HG03025 (cell line): ENCODE results near the gene TRMT13.

Source experiments
- ATAC-seq: cut with Tn5 transposase; IDR thresholded peaks from one replicate; pipeline ENCODE4 v1.9.1; 2021; ENCODE audit warnings: mild to moderate bottlenecking, moderate library complexity; ENCODE audit not compliant: unreplicated experiment, low FRiP score

Gene TRMT13, protein sequence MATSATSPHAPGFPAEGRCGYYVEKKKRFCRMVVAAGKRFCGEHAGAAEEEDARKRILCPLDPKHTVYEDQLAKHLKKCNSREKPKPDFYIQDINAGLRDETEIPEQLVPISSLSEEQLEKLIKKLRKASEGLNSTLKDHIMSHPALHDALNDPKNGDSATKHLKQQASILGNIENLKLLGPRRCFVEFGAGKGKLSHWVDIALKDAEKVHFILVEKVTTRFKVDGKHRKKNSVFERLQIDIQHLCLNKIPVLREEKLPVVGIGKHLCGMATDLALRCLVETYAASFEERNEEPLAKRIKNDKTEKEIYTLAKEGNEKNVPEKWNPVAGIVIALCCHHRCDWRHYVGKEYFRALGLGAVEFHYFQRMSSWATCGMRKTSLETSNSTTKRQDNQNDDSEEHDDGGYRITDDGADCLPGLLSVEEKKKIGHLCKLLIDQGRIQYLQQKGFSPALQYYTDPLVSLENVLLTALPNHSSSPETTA

DNA sequence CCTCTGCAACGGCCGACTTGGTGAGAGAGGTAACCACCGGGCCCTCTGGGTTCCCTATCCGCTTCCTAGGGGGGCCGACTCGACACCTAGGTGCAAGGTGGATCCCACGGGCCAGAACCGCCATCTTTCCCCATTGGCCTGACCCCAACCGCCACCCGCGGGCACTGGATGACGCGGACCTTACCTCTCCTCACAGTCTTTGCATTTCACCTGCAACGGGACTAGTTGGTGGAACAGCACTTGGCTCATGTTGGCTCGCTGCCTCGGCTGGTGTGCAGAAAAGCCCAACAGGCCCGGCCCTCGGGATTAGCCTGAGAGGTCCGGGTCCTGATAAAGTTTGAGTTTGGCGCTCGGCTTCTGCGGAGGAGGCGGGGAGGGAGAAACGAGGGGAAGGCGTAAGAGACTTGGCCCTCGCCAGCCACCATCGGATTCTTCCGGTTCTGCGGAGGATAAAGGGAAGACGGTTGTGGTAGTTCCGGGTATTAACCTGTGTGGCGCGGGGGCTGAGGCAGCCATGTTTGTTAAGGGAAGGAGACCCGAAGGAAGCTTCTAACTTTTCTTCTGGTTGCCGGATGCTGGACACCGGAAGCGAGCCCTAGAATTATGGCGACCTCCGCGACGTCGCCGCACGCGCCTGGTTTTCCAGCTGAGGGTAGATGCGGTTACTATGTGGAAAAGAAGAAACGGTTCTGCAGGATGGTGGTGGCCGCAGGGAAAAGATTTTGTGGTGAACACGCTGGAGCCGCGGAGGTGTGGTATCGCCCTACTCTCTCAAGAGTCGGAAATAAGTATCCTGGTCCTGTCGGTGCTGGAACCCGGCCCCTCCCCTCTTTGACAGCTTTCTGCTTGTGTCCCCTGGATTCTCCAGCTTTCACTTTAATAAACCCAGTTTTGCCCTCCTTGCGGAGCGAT is at the start of gene TRMT13, which contains the start of gene SASS6:
Gene TRMT13, plus strand, starts transcription at position 598 of the 912 bp plus-strand sequence. Its CDS starts 6 bp downstream, at position 604.
Gene SASS6, minus strand, starts transcription at position 365 of the 912 bp plus-strand sequence. Its CDS starts 116 bp downstream, at position 249.
- peak; percentile 88 for ATAC-seq

DNA sequence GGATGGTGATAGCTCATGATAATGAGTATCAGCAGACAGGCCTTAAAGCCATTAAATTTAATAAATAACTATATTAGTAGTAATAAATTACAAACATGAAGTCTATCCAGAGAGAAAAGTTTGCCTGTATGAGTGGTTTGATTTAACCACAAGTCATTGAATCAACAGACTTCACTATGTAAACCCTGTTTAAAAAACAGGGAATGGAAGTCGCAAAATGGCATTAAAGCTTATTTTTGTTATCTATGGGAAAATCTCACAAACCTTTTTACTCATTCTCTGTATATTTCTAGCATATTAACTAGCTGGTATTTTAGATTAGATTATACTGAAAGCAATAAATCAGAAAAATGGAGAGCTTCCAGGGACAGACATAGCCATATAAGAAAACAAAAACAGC is 45.6 kb upstream of the TRMT13 start:
- no peak for ATAC-seq

DNA sequence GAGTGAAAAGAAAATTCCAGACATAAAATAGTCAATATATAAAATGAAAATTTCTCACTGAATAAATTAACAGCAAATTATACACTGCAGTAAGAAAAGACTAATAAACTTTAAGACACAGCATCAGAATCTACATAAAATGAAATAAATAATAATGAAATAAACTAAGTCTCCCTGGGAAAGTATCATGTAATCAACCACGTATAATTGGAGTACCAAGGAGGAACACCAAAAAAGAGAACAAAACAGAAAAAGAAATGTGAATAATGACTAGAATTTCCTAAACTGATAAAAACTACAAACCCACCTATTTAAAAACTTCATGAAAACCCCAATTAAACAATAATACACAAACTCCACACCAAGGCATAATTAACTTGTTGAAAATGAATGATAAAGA is 43.9 kb upstream of the TRMT13 start:
- no peak for ATAC-seq

DNA sequence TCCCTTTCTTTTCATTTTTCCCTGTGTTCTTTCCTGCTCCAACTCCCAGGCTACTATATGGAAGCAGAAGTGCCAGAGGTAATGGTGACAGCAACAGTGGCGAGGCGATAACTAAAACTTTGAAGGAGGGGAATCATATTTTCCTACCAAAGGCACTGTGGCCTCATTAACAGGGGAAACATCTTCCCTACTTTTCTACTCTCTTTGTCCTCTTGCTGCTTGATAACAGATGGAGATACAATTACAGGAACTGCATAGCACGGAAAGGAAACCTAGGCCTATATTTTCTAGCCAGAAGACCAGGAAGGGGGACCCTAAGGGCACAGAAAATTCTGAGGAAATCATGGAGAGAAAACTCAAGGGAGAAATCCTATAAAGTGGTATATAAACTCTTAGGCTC is 42.5 kb upstream of the TRMT13 start:
- no peak for ATAC-seq

DNA sequence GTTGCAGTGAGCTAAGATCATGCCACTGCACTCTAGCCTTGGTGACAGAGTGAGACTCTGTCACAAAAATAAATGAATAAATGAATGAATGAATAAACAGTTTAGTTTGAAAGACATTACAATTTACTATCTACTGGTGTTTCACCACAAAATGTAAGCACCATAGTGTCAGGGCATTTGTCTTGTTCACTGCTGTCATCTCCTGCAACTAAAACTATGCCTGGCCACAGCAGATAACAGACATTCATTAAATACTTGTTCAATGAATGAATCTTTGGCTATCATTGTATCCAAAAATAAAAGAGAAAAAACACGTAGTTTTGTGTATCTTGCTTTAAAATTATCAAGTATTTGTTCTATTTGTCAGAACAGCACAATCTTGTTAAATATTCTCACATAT is 32.8 kb upstream of the TRMT13 start:
- ATAC-seq: no peak

DNA sequence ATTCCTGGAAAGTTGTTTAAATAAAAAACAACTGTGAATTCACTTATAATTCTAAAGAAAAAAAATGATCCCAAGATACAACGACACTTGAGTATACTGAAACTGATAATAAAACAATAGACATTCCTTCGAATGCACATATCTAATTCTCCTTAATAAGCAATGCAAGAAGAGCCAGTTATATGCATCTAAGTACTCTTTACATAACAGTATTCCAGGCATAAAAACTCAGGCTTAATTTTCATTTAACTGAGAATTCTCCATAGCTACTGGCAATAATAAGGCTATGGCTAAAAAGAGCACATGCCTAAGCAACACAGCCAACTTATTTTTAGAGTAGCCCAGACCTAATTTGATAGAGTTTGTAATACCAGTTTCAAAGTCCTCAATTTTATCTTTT is 31.4 kb upstream of the TRMT13 start:
- no peak for ATAC-seq

DNA sequence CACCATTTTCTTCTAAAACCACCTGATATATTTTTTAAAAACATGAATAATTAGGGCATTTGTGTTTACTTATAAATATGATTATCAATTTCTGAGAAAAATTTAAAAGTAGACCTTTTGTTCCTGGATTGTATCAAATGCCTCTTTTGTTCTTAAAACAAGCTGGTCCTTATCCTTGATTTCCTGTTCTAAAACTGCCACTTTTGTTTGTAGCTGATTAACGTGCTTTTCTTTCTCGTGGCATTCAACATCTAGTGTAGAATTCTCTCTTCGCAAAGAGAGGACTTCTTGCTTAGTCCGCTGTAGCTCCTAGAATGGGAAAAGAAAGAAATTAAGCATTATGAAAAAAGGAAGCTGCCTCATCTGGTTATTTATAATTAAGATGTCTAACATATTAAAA is 25.3 kb upstream of the TRMT13 start:
- ATAC-seq: no peak

DNA sequence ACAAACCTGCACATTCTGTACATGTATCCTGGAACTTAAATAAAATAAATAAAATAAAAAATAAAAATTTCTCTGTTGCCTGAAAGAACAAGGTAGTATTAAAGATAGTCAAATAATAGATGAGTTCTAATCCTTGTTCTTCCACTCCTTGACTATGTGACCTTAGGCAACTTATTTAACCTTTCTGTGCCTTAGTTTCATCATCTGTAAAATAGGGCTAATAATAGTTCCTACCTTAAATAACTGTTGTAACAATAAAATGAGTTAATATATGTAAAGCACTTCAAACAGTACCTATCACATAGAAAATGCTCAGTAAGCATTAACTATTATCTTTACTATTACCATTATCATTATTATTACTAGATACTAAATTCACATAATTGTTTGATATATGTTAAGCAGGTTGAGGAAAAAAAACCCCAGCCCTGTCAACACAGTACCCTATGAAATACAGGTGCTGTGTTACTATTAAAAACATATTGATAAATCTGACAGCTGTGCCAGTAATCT is 23.4 kb upstream of the TRMT13 start:
- no peak for ATAC-seq

DNA sequence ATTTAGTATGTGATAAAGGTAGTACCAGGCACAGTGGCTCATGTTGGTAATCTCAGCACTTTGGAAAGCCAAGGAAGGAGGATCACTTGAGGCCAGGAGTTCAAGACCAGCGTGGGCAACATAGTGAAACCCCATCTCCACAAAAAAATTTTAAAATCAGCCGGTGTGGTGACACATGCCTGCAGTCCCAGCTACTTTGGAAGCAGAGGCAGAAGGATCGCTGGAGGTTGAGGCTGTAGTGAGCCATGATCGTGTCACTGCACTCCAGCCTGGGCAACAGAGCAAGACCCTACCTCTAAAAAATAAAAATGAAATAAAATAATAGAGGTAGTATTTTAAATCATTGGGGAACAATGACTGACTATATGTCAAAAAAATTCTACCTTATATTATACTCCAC is 17.4 kb upstream of the TRMT13 start:
- no peak for ATAC-seq

DNA sequence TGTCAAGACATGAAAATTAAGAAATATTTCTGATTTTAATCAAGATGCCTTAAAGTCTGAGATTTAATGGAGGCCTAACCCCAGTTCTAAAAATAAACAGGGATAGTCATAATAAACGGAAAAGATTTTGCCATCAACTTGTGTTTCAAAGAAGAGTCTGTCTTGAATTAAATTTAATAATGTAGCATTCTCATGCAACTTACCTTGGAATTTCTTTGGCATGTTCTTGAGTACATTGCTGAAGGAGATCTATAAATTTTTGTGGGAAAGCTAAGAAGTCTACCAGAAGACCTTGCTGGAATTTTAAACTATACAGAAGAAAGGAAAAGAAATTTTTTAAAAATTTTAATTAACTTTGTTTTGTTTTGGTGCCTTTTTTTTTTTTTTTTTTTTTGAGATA is 10.8 kb upstream of the TRMT13 start:
- no peak for ATAC-seq

DNA sequence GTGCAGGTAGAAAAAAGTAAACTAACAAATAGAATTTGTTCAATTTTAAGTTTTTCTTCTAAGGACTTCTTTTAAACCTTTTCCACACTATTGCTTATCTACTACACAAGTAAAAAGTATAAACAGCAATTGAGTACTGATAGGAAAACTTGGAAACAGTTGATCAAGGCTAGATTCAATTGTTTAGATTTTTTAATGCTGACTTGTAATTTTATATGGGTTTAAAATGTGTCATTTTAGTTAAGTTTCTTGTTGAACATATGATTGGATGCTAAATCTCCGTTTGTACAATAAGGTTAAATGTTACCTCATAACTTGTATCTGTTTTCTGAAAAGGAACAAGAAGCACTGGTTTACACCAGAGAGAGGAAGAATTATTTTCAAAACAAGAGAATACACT is 5.7 kb upstream of the TRMT13 start:
- ATAC-seq: no peak

DNA sequence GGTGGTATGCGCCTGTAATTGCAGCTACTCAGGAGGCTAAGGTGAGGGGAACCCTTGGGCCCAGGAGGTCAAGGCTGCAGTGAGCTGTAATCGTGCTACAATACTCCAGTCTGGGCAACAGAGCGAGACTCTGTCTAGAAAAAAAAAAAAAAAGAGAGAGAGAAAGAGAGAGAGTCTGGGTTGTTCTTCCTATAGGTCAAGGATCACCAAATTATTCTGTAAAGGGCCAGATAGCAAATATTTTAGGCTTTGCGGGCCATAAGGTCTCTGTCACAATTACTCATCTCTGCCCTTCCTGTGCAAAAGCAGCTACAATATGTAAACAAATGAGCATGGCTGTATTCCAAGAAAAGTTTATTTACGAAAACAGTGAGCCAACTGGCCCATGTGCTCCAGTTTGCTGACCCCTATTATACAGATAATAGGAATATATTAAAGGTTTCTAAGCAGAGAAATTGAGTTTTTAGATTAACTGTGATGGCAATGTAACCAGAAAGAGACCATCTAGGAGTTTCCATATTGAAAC is 2.3 kb upstream of the TRMT13 start:
- no peak for ATAC-seq

DNA sequence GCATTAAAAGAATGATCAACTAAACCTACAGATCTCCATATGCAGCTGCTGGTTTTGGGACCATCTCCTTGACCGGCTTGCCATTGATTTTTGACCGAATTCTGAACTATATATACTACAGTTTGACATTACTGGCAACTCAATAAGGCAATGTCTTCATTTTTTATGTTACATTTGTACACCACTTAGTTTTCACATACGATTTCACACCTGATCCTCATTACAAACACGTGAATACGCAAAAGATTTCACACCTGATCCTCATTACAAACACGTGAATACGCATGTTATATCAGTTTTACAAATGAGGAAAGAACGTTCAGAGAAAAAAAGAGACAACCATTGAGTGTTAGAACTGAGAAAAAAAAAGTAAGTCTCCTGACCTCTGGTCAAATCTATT is 1.3 kb upstream of the TRMT13 start:
- no peak for ATAC-seq

DNA sequence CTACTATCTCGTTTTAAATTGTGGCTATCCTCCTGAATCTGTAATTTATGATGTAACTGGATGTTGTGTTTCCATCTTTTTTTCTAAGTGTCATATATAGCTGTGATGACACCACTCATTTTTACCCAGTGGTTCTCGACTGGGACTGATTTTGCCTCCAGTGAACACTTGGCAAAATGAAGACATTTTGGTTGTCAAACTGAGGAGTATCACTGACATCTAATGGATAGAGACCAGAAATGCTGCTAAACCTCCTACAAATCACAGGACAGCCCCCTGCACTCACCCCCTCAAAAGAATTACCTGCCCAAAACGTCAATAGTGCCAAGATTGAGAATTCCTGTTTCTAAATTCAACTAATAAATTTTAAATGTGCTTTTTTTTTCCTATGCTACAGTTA is 1.9 kb downstream of the TRMT13 start:
- no peak for ATAC-seq

DNA sequence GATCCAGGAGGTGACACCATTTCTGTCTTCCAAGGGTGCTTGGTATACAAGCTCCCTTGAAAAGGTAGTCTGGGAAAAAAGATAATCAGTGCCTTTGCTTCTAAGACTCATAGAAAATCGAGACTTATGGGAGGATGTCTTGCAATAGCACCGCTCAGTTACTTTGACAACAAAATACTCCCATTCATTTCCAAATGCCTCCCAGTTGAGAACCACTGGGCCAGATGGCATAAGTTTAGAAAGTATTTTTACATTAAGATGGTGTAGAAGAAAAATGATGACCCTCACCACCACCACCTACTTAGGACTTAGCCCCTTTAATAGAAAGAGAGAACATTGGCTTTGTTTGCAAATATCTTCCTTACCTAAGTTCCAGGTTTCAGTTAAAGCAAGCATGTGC is 4.6 kb downstream of the TRMT13 start:
- ATAC-seq: no peak

DNA sequence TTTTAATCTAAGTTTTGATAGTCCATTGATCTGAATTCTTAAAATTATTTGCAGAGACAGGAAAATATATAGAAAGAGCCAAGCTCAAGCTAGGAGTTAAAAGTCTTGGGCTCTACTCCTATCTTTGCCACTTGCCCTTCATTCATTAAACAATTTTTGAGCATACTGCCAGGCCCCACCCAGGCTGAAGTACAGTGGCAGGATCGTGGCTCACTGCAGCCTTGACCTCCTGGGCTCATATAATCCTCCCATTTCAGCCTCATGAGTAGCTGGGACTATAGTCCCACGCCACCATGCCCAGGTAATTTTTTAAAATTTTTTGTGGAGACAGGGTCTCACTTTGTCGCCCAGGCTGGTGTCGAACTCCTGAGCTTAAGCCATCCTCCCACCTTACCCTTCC is 8.2 kb downstream of the TRMT13 start:
- no peak for ATAC-seq

DNA sequence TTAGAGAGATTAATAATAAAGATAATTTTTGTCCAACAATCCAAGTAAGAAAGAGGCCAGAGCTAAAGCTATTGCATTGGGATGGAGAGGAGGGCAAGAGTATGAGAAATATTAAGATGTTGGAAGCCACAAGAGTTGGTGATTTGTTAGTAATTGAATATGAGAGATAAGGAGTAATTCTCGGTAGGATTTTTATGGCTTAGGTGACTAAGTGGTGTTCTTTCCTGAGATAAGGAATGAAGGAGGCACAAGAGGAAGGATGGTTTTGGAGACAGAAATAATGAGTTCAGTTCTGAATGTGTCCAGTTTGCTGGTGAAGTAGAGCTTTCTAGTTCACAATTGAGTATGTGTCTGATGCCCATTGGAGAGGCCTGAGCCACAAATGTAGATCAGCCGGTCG is 9.4 kb downstream of the TRMT13 start:
- ATAC-seq: no peak

DNA sequence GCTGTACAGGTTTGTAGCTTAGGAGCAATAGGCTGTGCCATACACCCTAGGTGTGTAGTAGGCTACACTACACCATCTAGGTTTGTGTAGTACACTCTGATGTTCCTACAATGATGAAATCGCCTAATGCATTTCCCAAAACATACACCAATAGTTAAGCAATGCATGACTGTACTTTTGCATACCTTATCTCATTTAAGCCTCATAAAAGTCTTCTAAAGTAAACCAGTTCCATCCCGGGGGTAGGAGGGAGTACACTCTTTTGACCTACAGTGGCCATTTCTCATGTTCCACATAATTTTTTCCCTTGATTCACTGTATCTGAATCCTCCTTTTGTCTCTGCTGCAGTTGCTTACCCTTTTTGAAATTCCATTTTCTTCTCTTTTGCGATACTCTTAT is 12.2 kb downstream of the TRMT13 start:
- no peak for ATAC-seq

DNA sequence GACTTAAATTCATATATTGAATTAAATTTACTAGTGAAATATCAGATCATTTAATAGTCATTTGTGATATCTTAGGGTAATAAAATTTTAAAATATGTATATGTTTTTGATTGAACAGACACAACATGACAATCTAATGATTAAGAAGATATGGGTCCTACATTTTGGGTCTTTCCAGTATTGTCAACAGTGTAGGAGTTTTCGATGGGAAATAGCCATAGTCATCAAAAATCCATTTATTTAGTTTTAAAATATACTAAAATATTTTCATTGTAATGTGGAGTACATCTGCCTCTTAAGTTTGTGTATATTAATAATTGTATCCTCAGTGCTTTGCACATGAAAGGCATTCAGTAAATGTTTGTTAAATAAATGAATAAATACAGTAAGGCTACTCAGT is 14.0 kb downstream of the TRMT13 start:
- no peak for ATAC-seq

DNA sequence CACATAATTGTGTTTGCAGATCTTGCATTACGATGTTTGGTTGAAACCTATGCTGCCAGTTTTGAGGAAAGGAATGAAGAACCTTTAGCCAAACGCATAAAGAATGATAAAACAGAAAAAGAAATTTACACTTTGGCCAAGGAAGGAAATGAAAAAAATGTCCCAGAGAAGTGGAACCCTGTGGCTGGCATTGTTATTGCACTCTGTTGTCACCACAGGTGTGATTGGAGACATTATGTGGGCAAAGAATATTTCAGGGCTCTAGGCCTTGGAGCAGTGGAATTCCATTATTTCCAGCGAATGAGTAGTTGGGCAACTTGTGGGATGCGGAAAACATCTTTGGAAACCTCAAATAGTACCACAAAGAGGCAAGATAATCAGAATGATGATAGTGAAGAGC is 14.9 kb downstream of the TRMT13 start:
- no peak for ATAC-seq

DNA sequence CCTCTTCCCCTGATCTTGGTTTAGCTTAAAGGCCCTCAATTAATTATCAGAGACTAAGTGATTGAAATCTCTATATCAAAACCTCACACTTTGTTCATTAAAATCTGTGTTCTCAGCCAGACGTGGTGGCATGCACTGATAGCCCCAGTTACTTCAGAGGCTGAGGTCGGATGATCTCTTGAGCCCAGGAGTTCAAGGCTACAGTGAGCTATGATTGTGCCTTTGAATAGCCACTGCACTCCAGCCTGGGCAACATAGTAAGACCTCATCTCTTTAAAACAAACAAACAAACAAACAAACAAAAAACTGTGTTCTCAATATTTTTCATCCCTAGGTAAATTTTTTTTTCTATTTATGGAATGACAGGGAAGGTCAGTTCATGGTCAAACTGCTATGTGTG is 18.7 kb downstream of the TRMT13 start:
- ATAC-seq: no peak
